WI38 (cell line): ENCODE measurements around the gene AKNA.

ENCODE experiments used
- H3K4me3 ChIP-seq: 2 replicates; pipeline ENCODE4 v1.5.1; 2011; ENCODE audit warnings: low read depth, mild to moderate bottlenecking, control low read depth, low read length
- TF ChIP-seq, protein P1 (sequence below): IDR thresholded peaks from 2 replicates; pipeline ENCODE4 v1.5.1; 2012; ENCODE audit warnings: low read depth, mild to moderate bottlenecking, control low read depth, low read length

The AKNA gene

DNA sequence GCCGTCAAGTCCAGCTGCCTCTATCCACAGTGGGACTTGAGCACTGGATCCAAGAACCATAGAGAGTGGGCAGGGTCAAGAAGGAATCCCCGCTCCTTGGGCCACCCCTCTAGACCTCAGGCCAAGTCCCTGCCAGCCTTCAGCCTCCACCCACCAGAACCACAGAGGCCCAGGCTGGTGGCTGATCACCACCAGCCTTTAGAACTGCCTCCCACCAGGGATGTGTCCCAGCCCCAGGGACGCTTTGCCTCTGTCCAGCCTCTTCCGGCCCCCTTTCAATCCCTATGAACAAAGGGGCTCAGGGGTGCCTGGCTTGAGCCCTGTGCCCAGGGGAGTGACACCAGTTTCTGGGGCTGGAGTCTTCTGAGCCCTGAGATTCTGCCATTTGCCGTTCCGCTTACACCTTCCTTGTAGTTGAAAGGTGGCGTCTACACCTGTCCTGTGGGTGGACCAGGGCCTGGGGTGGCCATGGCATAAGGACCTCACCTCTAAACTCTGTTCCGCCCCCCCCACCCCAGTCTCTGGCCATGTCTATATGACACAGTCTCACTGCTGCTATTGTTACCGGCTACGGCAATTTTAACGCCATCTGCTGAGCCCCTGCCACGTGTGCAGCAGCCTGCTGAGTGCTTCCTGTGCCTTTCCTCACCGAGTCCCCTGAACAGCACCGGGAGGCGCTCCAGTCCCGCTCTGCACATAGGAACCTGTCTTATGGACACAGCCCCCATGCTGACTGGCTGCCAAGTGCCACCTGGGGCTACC is 100.6 kb downstream of the AKNA start:
- TF ChIP-seq, protein P1, sequence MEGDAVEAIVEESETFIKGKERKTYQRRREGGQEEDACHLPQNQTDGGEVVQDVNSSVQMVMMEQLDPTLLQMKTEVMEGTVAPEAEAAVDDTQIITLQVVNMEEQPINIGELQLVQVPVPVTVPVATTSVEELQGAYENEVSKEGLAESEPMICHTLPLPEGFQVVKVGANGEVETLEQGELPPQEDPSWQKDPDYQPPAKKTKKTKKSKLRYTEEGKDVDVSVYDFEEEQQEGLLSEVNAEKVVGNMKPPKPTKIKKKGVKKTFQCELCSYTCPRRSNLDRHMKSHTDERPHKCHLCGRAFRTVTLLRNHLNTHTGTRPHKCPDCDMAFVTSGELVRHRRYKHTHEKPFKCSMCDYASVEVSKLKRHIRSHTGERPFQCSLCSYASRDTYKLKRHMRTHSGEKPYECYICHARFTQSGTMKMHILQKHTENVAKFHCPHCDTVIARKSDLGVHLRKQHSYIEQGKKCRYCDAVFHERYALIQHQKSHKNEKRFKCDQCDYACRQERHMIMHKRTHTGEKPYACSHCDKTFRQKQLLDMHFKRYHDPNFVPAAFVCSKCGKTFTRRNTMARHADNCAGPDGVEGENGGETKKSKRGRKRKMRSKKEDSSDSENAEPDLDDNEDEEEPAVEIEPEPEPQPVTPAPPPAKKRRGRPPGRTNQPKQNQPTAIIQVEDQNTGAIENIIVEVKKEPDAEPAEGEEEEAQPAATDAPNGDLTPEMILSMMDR, result no peak
- no peak overlapping the region for H3K4me3 ChIP-seq

DNA sequence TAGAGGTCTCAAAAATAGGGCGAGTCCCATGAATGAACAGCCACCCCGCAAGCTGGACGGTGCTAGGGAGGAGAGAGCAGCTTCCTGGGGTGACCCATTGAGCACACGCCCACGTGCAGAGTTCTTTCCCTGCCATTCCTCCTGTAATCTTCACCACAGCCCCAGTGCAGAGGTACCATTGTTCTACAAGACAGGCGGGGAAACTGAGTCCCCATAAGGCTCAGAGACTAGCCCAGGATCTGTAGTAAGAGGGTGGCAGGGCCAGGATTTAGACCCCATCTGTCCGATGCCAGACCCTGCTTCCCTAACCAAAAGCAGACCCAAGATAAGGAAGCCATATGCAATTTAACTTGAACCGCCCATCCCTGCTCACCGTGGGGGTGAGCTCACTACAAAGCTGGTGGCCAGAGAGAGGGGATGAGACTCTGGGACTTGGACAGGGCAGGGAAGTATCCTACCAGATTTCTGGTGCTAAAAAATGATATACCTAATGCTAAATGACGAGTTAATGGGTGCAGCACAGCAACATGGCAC is 101.6 kb downstream of the AKNA start:
- H3K4me3 ChIP-seq, result no peak overlapping the region
- TF ChIP-seq, protein P1, result no peak

DNA sequence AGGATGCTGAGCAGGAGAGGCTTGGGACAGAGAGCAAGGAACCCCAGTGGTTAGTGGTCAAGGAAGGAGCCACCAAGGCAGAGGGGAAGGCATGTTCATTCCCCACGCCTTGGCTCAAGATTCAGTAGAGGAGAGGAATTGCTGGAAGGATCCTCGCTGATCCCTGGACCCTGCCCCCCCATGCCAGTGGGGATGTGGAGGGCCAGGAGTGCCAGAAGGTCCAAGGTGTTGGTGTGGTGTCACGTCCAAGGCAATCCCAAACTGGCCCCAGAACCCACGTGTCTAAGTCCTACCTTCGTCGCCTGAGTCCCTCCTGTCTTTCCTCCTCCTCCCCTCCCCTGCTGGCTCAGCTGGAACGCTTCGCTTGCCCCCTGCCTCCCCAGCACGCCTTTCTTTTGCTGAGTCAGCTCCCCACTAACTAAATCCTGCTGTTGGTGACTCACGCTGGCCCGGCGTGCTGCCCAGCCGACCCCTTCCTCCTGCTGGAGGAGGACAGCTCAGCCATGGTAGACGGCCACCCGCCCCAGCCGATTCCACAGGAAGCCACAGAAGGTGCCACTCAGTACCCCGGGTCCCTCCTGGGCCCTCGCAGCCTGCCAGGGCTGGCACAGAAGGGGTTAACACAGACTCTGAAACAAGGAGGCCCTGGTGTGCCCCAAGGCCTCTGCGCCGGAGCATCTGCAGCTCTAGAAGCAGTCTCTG is 102.5 kb downstream of the AKNA start:
- TF ChIP-seq, protein P1, result peak; percentile 6; the same call in 1 of the 2 replicates

DNA sequence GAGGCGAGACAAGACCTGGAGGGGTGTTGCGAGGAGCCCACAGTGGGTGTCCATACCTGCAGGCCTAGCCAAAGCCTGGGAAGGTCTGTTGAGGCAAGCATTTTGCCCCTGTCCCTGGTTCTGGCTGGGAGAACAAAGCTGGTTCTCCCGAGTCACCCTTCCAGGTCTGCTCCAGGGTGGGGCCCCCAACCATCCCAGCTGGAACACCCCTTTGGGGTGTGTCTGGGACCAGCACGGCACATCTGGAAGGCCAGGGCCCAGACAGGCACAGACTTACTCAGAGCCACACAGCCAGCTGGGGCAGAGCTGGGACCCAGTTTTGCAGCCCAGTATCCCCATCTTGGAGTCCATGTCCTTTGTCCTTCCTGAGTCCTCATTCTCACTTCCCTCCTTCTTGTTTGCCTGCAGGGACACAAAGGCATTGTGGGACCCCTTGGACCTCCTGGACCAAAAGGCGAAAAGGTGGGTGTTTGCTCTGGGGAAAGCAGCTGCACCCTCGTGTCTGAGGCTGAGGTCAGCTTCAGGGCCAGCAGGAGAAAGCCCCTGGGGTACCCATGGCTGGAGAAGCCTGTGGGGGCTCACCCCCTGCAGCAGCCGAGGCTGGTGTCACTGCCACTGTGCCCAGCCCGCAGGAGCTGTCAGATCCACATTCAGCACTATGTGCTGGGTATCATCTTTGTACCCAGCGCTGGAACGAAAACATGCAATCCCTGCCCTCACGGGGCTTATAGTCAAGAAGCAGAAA is 103.3 kb downstream of the AKNA start:
- H3K4me3 ChIP-seq, result no peak overlapping the region

More for the DNA sequence above, 102.5 kb downstream of the AKNA start:
- no peak overlapping the region for H3K4me3 ChIP-seq

More for the DNA sequence above, 103.3 kb downstream of the AKNA start:
- TF ChIP-seq, protein P1, result no peak
